ENCODE measurements around the gene ZFPM1. TPM values are rescaled to one million over a fixed set of nuclear protein-coding genes. Genes with fewer than 3 reads are reported as not detected.

ZFPM1 gene
- total RNA-seq, 4 donors from 2014 or later = 0.31 to 0.71 (median 0.56) TPM

GRCh38 chr16:88446061-88446460, 7.0 kb upstream of the ZFPM1 start:
- Histone ChIP-seq H3K27me3 (no peaks in the 10 kb centered on the region), H3K27ac (no peak overlapping the region), H3K9me3 (no peaks in the 10 kb centered on the region), H3K36me3 (no peaks in the 10 kb centered on the region), H3K4me1 (no peaks in the 10 kb centered on the region), H3K4me3 (no peak overlapping the region)
- no peak for DNase-seq
- no peak for TF ChIP-seq POLR2A (IDR thresholded peaks at IDR 0.05)
- intact Hi-C loops (cut with DNase I; ENCODE audit: low total_unique reads) (no loop called here), in situ Hi-C loops (cut with MboI; ENCODE audit: low sequenced_read_pairs in 4 of 4) (loop anchor here in 1 of 4 donors (25.0 kb wide), 1 partner anchor 116 kb away; the partner anchor contains the start of gene ZC3H18)
- ATAC-seq = no peak

GRCh38 chr16:88446736-88447135, 6.3 kb upstream of the ZFPM1 start:
- DNase-seq = no peak
- H3K9me3 ChIP-seq = no peaks in the 10 kb centered on the region
- intact Hi-C loops (cut with DNase I; ENCODE audit: low total_unique reads) = no loop called here
- no peaks in the 10 kb centered on the region for H3K36me3 ChIP-seq
- in situ Hi-C loops (cut with MboI; ENCODE audit: low sequenced_read_pairs in 4 of 4) = loop anchor here in 1 of 4 donors (25.0 kb wide), 1 partner anchor 116 kb away; the partner anchor contains the start of gene ZC3H18
- H3K4me3 ChIP-seq = no peak overlapping the region
- TF ChIP-seq CTCF (IDR thresholded peaks at IDR 0.05 in 4 of 5, conservative IDR thresholded peaks at IDR 0.05 in 1 of 5) (no peak), POLR2A (IDR thresholded peaks at IDR 0.05) (no peak)
- H3K27me3 ChIP-seq = no peaks in the 10 kb centered on the region
- ATAC-seq = no peak
- no peaks in the 10 kb centered on the region for H3K4me1 ChIP-seq
- no peak overlapping the region for H3K27ac ChIP-seq

GRCh38 chr16:88447881-88448280, 5.2 kb upstream of the ZFPM1 start:
- no peak overlapping the region for H3K27ac ChIP-seq
- no peak overlapping the region for H3K4me3 ChIP-seq
- intact Hi-C loops (cut with DNase I; ENCODE audit: low total_unique reads) (no loop called here), in situ Hi-C loops (cut with MboI; ENCODE audit: low sequenced_read_pairs in 4 of 4) (loop anchor here in 1 of 4 donors (25.0 kb wide), 1 partner anchor 114 kb away; the partner anchor contains the start of gene ZC3H18)
- H3K9me3 ChIP-seq = no peaks in the 10 kb centered on the region
- H3K27me3 ChIP-seq = no peaks in the 10 kb centered on the region
- TF ChIP-seq POLR2A (IDR thresholded peaks at IDR 0.05) (no peak), CTCF (IDR thresholded peaks at IDR 0.05 in 4 of 5, conservative IDR thresholded peaks at IDR 0.05 in 1 of 5) (no peak)
- no peaks in the 10 kb centered on the region for H3K36me3 ChIP-seq
- no peak for DNase-seq
- no peaks in the 10 kb centered on the region for H3K4me1 ChIP-seq
- no peak for ATAC-seq

GRCh38 chr16:88448461-88449266, 4.4 kb upstream of the ZFPM1 start:
- H3K27ac ChIP-seq = no peak overlapping the region
- intact Hi-C loops (cut with DNase I; ENCODE audit: low total_unique reads) (no loop called here), in situ Hi-C loops (cut with MboI; ENCODE audit: low sequenced_read_pairs in 4 of 4) (loop anchor here in 1 of 4 donors (25.0 kb wide), 1 partner anchor 114 kb away; the partner anchor contains the start of gene ZC3H18)
- ATAC-seq = no peak
- no peaks in the 10 kb centered on the region for H3K9me3 ChIP-seq
- H3K4me3 ChIP-seq = no peak overlapping the region
- H3K4me1 ChIP-seq = no peaks in the 10 kb centered on the region
- peaks cover 0 to under 1% (median under 1%) of the 10 kb centered on the region in 3 donors for H3K27me3 ChIP-seq
- H3K36me3 ChIP-seq = no peaks in the 10 kb centered on the region
- no peak for DNase-seq
- TF ChIP-seq POLR2A (IDR thresholded peaks at IDR 0.05) = no peak
- no peak for TF ChIP-seq CTCF (IDR thresholded peaks at IDR 0.05 in 4 of 5, conservative IDR thresholded peaks at IDR 0.05 in 1 of 5)

GRCh38 chr16:88449267-88449561, 3.9 kb upstream of the ZFPM1 start:
- H3K27me3 ChIP-seq = peaks cover 4 to 6% (median 6%) of the 10 kb centered on the region in 3 donors
- ATAC-seq = no peak
- H3K4me1 ChIP-seq = peaks cover 0 to 5% of the 10 kb centered on the region in 2 donors
- in situ Hi-C loops (cut with MboI; ENCODE audit: low sequenced_read_pairs in 4 of 4) = loop anchor here in 1 of 4 donors (25.0 kb wide), 1 partner anchor 113 kb away; the partner anchor contains the start of gene ZC3H18
- DNase-seq = no peak
- H3K4me3 ChIP-seq = no peak overlapping the region
- TF ChIP-seq POLR2A (IDR thresholded peaks at IDR 0.05) (no peak), CTCF (IDR thresholded peaks at IDR 0.05 in 4 of 5, conservative IDR thresholded peaks at IDR 0.05 in 1 of 5) (no peak)
- no peak overlapping the region for H3K27ac ChIP-seq
- intact Hi-C loops (cut with DNase I; ENCODE audit: low total_unique reads) = no loop called here
- no peaks in the 10 kb centered on the region for H3K9me3 ChIP-seq
- no peaks in the 10 kb centered on the region for H3K36me3 ChIP-seq
